Measurements from ENCODE around the gene PPIL1.
"Not testable (repeated sequence)": the region's sequence is repeated elsewhere in the genome, so short reads cannot be mapped to it uniquely, and the experiment has no call there.

Gene PPIL1

GRCh38 chr6:36813047-36813446, 61.6 kb downstream of the PPIL1 start:
- ATAC-seq; H3K9me3 Mint-ChIP-seq; H3K36me3 Mint-ChIP-seq (ENCODE audit: low read depth); H3K27me3 Mint-ChIP-seq; H3K27ac Mint-ChIP-seq; H3K4me1 Mint-ChIP-seq; H3K4me3 Mint-ChIP-seq; DNase-seq: not testable (repeated sequence)

- no peaks in the 10 kb centered on the region for H3K36me3 Mint-ChIP-seq (ENCODE audit: low read depth)
- ATAC-seq = no peak
- no peak for DNase-seq
- no peak overlapping the region for H3K4me3 Mint-ChIP-seq
- H3K27me3 Mint-ChIP-seq = no peaks in the 10 kb centered on the region
- no peaks in the 10 kb centered on the region for H3K9me3 Mint-ChIP-seq
- H3K27ac Mint-ChIP-seq = no peak overlapping the region
- no peaks in the 10 kb centered on the region for H3K4me1 Mint-ChIP-seq
These were observed 64.4 kb downstream of the PPIL1 start for GRCh38 chr6:36809941-36810803.

- Mint-ChIP-seq H3K27ac (no peak overlapping the region), H3K9me3 (no peaks in the 10 kb centered on the region), H3K27me3 (peaks cover 4% of the 10 kb centered on the region), H3K4me1 (no peaks in the 10 kb centered on the region), H3K36me3 (ENCODE audit: low read depth) (no peaks in the 10 kb centered on the region), H3K4me3 (no peak overlapping the region)
- DNase-seq (no peak), ATAC-seq (no peak)
These were observed 65.4 kb downstream of the PPIL1 start for GRCh38 chr6:36809156-36809555.

GRCh38 chr6:36808634-36809033, 66.0 kb downstream of the PPIL1 start:
- H3K27me3 Mint-ChIP-seq = peaks cover 4% of the 10 kb centered on the region
- H3K36me3 Mint-ChIP-seq (ENCODE audit: low read depth) = no peaks in the 10 kb centered on the region
- H3K9me3 Mint-ChIP-seq = no peaks in the 10 kb centered on the region
- no peaks in the 10 kb centered on the region for H3K4me1 Mint-ChIP-seq
- H3K27ac Mint-ChIP-seq = no peak overlapping the region
- no peak for DNase-seq
- no peak for ATAC-seq
- H3K4me3 Mint-ChIP-seq = no peak overlapping the region

- H3K27ac Mint-ChIP-seq = no peak overlapping the region
- no peak overlapping the region for H3K4me3 Mint-ChIP-seq
- peaks cover 4% of the 10 kb centered on the region for H3K27me3 Mint-ChIP-seq
- H3K4me1 Mint-ChIP-seq = no peaks in the 10 kb centered on the region
- DNase-seq (no peak), ATAC-seq (no peak)
- H3K9me3 Mint-ChIP-seq = no peaks in the 10 kb centered on the region
- H3K36me3 Mint-ChIP-seq (ENCODE audit: low read depth) = no peaks in the 10 kb centered on the region
These were observed 66.9 kb downstream of the PPIL1 start for GRCh38 chr6:36807750-36808149.

- Mint-ChIP-seq H3K36me3 (ENCODE audit: low read depth) (no peaks in the 10 kb centered on the region), H3K4me3 (no peak overlapping the region), H3K9me3 (no peaks in the 10 kb centered on the region), H3K27me3 (peaks cover 4% of the 10 kb centered on the region), H3K27ac (no peak overlapping the region), H3K4me1 (no peaks in the 10 kb centered on the region)
- ATAC-seq (no peak), DNase-seq (no peak)
These were observed 67.5 kb downstream of the PPIL1 start for GRCh38 chr6:36807143-36807542.

GRCh38 chr6:36805917-36806316, 68.7 kb downstream of the PPIL1 start:
- H3K27me3 Mint-ChIP-seq = peaks cover 4% of the 10 kb centered on the region
- no peaks in the 10 kb centered on the region for H3K9me3 Mint-ChIP-seq
- H3K27ac Mint-ChIP-seq = no peak overlapping the region
- DNase-seq (no peak), ATAC-seq (no peak)
- no peaks in the 10 kb centered on the region for H3K36me3 Mint-ChIP-seq (ENCODE audit: low read depth)
- no peaks in the 10 kb centered on the region for H3K4me1 Mint-ChIP-seq
- H3K4me3 Mint-ChIP-seq = no peak overlapping the region

GRCh38 chr6:36805096-36805797, 69.4 kb downstream of the PPIL1 start:
- no peaks in the 10 kb centered on the region for H3K36me3 Mint-ChIP-seq (ENCODE audit: low read depth)
- H3K9me3 Mint-ChIP-seq = no peaks in the 10 kb centered on the region
- H3K27ac Mint-ChIP-seq = no peak overlapping the region
- no peak for DNase-seq
- H3K4me3 Mint-ChIP-seq = no peak overlapping the region
- no peak for ATAC-seq
- no peaks in the 10 kb centered on the region for H3K4me1 Mint-ChIP-seq
- H3K27me3 Mint-ChIP-seq = peaks cover 4% of the 10 kb centered on the region

Data from activated naive CD8-positive, alpha-beta T cell treated with anti-CD3 and anti-CD28 coated beads, Interleukin-2, amount 50 U/mL, for 24 hours (primary cell).